HCT116 (cell line): ENCODE results near the gene CENPF.

ENCODE experiments used
- CTCF ChIP-seq, 3 experiments: fragments of 200-600 bp in 1 of 3; sonication (generic) in 1 of 3; IDR thresholded peaks in 2 of 3; conservative IDR thresholded peaks in 1 of 3; 2 replicates each; pipeline ENCODE4 v1.5.1; 2012 to 2017; ENCODE audit warnings: low read depth in 2 of 3, low read length in 2 of 3, antibody characterized with exemption in 1 of 3, borderline replicate concordance in 1 of 3, control low read depth in 1 of 3, mild to moderate bottlenecking in 1 of 3, mixed read lengths in 1 of 3, mixed run types in 1 of 3, moderate library complexity in 1 of 3; ENCODE audit not compliant: insufficient read depth in 1 of 3
- YY1 ChIP-seq: IDR thresholded peaks from 2 replicates; pipeline ENCODE4 v1.6.1; 2011; ENCODE audit warnings: low read length, low read depth, moderate library complexity, mild to moderate bottlenecking; ENCODE audit not compliant: insufficient replicate concordance; ENCODE audit errors: extremely low read depth
- ZFX ChIP-seq: fragments of 450-650 bp; IDR thresholded peaks from 2 replicates; pipeline ENCODE4 v1.6.1; 2017
- TF ChIP-seq, protein P1 (sequence below): IDR thresholded peaks from 2 replicates; pipeline ENCODE4 v1.6.1; 2012

GRCh38 chr1:214623430-214623829 is 20.4 kb downstream of the CENPF start:
- TF ChIP-seq, protein P1, sequence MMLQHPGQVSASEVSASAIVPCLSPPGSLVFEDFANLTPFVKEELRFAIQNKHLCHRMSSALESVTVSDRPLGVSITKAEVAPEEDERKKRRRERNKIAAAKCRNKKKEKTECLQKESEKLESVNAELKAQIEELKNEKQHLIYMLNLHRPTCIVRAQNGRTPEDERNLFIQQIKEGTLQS, result no peak
- TF ChIP-seq CTCF (IDR thresholded peaks at IDR 0.05 in 2 of 3, conservative IDR thresholded peaks at IDR 0.05 in 1 of 3; ENCODE audit: borderline replicate concordance in 1 of 3, insufficient read depth in 1 of 3, low read depth in 2 of 3, low read length in 2 of 3) (no peak), ZFX (no peak), YY1 (no peak)
